ENCODE measurements around the gene TEX44.
"Not testable (repeated sequence)": the region's sequence is repeated elsewhere in the genome, so short reads cannot be mapped to it uniquely, and the experiment has no call there.

The TEX44 gene

DNA sequence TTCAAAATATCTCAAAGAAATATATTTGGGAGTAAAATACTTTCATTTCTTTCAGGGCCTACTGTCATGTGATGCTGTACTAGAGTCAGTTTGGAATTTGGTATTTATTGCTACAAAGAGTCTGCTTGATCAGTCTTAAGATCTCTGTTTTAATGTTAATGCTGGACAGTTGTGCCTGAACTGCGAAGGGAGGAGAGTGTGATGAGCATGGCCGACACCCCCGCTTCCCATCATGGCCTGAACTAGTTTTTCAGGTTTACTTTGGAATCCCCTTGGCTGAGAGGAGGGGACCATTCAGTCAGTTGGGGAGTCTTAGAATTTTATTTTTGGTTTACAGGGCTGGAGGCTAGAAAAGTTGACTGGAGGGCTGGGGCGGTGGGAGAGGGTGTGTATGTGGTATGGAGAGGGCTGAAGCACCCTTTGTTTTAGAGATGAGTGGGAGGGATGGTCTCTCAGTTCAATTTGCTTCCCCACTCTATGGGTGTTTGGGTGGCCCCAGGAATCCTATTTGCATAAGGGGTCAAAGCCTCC is 20.9 kb upstream of the TEX44 start:
- DNase-seq, result no peak

DNA sequence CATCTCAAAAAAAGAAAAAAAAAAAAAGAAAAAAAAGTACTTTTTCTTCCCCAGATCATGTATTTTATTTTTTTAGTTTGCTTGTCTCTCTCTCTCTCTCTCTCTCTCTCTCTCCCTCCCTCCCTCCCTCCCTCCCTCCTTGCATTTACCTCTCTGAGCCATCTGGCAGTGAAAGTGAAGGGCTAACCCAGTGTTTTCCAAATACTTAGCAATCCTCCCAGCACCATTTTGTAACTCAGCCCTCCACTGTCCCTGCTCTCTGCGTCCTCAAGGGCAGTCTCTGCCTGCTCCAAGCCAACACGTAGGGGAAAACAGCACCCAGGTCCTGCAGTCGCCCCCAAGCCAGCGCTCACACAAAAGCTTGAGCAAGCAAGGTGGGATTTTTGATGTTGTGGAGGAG is 19.6 kb upstream of the TEX44 start:
- DNase-seq, result no peak

- no peak for DNase-seq
Observed at GRCh38 chr2:231573698-231574421, 18.8 kb upstream of the TEX44 start.

GRCh38 chr2:231575612-231576256 is 16.9 kb upstream of the TEX44 start:
- no peak for DNase-seq

GRCh38 chr2:231576465-231576864 is 16.2 kb upstream of the TEX44 start:
- DNase-seq, result no peak

- not testable (repeated sequence) for DNase-seq
Observed at GRCh38 chr2:231578655-231579054, 14.0 kb upstream of the TEX44 start.

DNA sequence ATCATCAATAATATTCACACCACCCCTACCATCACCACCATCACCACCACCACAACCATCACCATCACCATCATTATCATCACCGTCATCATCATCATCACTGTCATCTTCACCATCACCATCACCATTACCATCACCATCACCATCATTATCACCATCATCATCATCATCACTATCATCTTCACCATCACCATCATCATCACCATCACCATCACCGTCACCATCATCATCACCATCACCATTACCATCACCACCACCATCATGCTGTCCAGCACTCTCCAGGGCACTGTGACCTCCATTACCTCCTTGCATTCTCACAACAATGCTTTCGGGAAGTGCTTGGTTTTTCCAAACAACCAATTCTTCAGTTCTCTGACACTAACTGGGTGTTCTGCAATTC is 13.1 kb upstream of the TEX44 start:
- DNase-seq, result no peak

GRCh38 chr2:231581328-231581727 is 11.3 kb upstream of the TEX44 start:
- no peak for DNase-seq

DNA sequence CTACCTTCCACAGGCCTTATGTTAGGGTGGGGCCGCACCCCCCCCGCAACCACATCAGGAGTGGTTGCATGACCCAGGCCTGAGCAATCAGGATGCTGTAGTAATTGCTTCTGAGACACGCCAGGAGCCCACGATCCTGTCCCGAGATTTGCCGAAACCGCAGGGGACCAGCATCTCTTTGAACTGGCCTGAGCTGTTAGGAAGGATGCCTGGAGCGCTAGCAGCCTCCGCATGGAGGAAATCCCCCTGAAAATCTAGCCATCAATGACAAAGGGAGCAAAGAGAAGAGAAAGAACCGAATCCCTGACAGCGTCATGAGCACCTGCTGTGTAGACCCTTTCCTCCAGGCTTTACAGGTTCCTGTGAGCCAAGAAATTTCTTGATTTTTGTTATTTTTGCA is 8.7 kb upstream of the TEX44 start:
- no peak for DNase-seq

GRCh38 chr2:231587744-231588143 is 4.9 kb upstream of the TEX44 start:
- not testable (repeated sequence) for DNase-seq

DNA sequence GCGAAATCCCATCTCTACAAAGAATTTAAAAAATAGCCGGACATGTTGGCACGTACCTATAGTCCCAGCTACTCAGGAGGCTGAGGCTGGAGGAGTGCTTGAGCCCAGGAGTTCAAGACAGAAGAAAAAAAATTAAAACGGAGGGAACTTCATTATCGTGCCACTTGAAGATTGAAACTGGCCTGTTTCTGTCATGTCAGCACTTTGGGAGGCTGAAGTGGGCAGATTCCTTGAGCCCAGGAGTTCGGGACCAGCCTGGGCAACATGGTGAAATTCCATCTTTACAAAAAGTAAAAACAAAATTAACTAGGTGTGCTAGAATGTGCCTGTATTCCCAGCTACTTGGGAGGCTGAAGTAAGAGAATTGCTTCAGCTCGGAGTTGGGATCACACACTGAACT is 3.0 kb upstream of the TEX44 start:
- no peak for DNase-seq

DNA sequence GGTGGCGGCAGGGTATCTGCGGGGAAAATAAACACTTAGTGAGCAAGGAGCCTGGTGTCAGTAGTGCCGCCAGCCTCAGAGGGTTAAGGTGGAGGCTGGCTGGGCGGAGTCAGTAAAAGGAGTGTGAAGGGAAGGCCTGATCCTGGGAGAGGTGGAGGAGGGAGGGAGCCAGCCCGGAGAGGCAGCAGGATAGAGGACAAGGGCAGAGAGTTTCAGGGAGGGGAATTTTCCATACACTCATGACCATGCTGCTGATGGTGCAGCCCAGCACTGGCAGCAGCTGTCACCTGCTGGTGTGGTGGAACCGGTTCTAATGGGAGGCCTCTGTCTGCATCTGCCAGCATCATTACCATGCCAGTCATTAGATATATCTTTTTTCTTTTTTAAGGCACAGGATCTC is 2.0 kb upstream of the TEX44 start:
- DNase-seq, result no peak

GRCh38 chr2:231593666-231594065 is 1.0 kb downstream of the TEX44 start:
- no peak for DNase-seq

- no peak for DNase-seq
Observed at GRCh38 chr2:231597014-231597611, 4.4 kb downstream of the TEX44 start.

DNA sequence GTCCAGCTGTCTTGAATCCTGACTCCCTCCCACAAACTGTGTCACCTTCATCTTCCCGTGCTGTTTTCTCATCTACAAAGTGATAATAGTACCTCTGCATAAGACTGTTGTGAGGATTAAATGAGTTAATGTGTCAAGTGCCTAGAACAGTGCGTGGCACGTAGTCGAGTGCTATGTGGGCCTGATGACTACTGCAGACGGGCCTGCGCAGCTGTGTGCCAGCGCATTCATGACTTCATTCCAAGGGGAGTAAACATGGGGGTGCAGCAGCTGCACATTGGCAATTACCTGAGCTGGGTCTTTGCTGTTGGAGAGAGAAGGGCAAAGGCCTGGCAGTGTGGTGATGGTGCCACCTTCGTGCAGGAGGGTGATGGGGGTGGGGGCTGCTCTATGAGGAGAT is 5.0 kb downstream of the TEX44 start:
- no peak for DNase-seq

- no peak for DNase-seq
Observed at GRCh38 chr2:231600619-231601355, 8.1 kb downstream of the TEX44 start.

DNA sequence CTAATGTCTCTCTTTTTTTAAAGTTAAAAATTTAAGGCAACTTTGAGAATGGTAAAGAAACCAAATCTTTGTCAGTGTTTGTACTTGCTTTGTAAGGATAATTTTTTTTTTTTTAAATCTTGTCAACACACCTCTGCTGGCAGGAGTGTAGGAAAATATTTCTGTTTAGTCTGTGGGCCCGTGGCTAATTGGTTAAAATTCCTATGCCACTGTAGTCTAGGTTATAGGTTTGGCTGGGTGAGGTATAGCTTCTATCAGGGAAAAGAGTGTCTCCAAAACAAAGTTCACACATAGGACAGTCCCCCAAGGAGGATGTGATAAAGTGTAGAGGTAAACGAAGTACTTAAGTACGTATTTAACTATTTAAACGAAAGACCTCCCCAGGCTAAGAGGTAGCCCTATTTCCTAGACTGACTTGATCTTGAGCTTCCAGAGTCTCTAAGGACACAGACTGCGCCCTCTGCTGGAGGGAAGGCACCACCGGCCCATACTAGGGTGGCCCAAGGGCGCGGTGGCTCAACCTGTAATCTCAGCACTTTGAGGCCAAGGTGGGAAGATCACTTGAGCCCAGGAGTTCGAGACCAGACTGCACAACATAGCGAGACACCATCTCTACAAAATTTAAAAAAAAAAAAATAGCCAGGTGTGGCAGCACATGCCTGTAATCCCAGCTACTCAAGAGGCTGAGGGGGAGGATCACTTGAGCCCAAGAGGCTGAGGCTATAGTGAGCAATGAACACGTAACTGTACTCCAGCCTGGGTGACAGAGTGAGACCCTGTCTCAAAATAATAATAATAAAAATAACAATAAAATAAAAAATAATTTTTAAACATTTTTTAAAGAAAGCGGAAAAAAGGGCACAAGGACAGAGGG is 8.9 kb downstream of the TEX44 start:
- peak; percentile 86 for DNase-seq

GRCh38 chr2:231602859-231603467 is 10.3 kb downstream of the TEX44 start:
- DNase-seq, result no peak

DNA sequence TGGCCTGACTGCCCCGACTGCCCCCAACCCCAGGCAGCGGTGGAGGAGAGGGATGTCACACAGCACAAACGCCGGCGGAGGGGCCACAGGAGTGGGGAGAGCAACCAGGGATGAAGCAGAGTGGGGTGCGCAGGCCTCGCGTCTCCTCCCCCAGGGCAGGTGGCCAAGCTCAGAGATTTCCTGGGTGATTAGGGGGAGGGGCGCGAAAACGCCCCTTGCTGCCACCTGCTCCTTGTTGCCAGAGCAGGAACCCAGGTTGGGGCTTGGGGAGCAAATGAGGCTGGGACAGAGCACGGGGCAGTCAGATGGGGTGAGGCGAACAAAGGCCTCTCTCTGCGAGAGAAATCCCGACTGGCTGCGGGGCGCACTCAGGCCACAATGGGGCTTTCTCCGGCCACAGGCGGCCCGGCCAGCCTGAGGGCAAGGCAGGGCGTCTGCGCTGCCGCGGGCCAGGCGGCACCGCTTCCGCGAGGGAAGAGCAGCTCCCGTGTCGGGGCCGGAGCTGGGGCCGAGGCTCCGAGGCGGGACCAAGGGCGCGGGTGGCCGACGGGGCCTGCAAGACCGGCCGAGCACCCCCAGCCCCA is 11.5 kb downstream of the TEX44 start:
- no peak for DNase-seq

- DNase-seq, result peak; percentile 94
Observed at GRCh38 chr2:231604685-231605606, 12.3 kb downstream of the TEX44 start.
